22Rv1 (cell line): ENCODE data around the gene HBG2.

ENCODE experiments used
- ZFX ChIP-seq: fragments of 450-650 bp; IDR thresholded peaks from 2 replicates; pipeline ENCODE4 v1.6.1; 2017; ENCODE audit warnings: antibody characterized with exemption, borderline replicate concordance
- TF ChIP-seq, protein P1 (sequence below): fragments of 450-650 bp; IDR thresholded peaks from 2 replicates; pipeline ENCODE4 v1.5.1; 2017; ENCODE audit warnings: mild to moderate bottlenecking

DNA sequence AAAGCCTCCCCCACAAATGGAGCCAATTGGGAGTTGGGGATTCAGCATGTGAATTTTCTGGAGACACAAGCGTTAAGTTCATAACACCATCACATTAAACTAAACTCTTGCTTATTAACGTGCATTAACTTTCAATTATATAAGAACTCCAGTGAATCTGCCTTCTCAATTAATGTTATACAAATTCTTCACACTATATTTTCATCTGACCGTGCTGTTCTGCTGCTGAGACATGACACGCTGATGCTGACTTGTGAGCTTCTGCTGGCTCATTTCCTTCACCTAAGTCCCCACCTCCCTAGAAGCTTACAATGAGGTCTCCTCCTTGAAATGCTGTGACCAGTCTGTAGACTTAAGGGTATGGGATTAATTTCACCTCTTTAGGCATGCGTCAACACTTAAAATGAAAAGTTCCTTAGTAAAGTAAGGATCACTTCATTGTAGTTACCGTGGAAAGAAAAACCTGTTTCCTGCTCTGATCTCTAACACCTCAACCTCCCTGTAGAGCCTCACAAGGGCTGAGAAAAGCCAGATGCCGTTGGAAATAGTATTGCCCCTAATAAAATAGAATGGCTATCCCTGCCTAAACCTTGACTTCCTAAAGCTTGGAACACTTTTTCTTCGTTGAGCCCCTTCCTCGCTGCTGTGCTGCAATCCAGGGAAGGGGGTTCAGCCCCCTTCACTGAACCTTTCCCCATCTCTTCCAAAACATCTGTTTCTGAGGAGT is 2.2 kb downstream of the HBG2 start:
- TF ChIP-seq, protein P1, sequence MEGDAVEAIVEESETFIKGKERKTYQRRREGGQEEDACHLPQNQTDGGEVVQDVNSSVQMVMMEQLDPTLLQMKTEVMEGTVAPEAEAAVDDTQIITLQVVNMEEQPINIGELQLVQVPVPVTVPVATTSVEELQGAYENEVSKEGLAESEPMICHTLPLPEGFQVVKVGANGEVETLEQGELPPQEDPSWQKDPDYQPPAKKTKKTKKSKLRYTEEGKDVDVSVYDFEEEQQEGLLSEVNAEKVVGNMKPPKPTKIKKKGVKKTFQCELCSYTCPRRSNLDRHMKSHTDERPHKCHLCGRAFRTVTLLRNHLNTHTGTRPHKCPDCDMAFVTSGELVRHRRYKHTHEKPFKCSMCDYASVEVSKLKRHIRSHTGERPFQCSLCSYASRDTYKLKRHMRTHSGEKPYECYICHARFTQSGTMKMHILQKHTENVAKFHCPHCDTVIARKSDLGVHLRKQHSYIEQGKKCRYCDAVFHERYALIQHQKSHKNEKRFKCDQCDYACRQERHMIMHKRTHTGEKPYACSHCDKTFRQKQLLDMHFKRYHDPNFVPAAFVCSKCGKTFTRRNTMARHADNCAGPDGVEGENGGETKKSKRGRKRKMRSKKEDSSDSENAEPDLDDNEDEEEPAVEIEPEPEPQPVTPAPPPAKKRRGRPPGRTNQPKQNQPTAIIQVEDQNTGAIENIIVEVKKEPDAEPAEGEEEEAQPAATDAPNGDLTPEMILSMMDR = no peak
- TF ChIP-seq ZFX = no peak
